ENCODE measurements around the gene RGS6.
"Not testable (repeated sequence)": the region's sequence is repeated elsewhere in the genome, so short reads cannot be mapped to it uniquely, and the experiment has no call there.

The RGS6 gene

DNA sequence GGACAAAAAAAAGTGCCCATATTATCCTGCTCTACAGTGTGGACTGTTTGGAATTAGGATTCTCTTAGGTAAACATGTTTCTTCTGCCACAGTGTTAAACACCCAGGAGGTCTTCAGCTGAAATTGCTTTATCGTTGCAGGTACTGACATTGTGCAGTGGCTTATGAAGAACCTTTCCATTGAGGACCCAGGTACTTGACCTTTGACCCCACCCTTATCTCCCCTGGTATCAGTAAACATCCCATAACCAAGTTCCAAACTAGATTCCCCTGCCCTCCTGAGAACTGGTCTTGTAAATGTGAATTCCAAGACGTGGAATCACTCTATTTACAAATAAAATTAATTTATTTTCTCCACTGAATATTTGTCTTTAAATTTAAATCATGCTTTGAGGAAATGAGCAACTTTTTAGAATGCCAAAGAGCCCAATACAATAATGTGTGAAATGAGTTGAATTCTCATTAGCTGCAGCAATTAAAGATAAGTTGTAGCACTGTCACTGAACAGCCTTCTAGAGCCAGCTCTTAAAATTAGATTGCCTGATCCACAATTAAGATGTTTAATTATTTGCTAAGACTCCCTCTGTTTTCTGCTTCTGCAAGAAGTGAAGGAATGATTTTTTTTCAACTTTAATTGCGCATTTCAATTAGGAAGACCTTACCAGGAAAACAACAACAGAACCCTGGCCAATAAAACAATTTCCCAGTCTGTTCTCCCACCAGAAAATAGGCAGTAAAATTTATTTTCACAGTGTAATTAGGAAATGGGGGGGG lies 522.3 kb downstream of the RGS6 start:
- no peak for DNase-seq (ENCODE audit: low read depth)

GRCh38 chr14:72457641-72458040 lies 525.4 kb downstream of the RGS6 start:
- no peak for DNase-seq (ENCODE audit: low read depth)

- DNase-seq (ENCODE audit: low read depth): no peak
These were observed 529.8 kb downstream of the RGS6 start for GRCh38 chr14:72462056-72462455.

- no peak for DNase-seq (ENCODE audit: low read depth)
These were observed 531.1 kb downstream of the RGS6 start for GRCh38 chr14:72463291-72463866.

DNA sequence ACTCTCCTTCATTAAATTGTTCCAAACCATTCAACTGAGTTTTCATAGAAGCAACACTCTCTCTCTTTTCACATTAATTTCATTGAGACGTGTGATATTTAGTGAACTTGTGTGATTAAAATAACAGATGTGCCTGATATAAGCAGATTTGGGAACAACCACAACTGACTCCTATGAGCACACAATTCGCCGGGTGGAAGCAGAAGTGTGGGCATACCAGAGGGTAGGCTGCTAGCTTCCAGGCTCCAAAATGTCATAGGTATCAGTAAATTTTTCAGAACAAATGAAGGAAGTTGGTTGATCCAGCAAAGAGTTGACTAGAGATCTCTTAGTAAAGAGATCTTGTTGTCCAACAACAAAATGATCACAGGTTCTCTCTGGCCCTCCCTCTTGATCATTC lies 532.0 kb downstream of the RGS6 start:
- DNase-seq (ENCODE audit: low read depth): no peak

- DNase-seq (ENCODE audit: low read depth): no peak
These were observed 534.1 kb downstream of the RGS6 start for GRCh38 chr14:72466325-72466724.

DNA sequence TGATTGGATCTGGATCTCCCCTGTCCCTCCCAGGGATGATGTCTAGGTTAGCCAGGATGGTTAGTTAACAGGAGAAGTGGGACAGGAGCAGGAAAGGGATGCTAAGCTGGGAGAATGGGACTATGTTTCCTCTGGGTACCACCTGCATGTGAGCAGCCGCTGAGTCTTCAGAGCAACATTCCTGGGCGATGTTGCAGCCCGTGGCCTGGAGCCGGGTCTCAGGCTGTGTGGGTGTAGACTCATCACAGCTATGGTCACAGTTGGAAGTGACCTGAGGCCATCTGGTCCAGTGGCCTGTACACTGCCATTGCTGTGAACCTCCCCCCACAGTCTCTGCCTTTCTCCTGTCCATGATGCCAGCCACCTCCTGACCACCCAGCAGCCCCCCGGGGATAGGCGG lies 539.1 kb downstream of the RGS6 start:
- DNase-seq (ENCODE audit: low read depth): no peak

DNA sequence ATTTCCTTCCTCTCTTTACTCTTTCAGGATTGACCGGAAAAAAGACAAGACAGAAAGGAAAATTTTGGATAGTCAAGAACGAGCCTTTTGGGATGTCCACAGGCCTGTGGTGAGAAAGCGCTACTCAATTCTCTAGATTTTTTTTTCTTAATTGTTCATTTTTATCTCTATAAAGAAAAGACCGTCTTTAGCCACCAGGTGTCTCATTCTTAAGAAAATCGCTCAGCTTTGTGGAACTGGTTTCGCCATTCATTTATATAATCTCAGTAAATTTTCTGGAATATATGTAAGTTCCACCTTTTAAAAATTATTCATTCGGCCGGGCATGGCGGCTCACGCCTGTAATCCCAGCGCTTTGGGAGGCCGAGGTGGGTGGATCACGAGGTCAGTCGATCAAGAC lies 540.6 kb downstream of the RGS6 start:
- no peak for DNase-seq (ENCODE audit: low read depth)

DNA sequence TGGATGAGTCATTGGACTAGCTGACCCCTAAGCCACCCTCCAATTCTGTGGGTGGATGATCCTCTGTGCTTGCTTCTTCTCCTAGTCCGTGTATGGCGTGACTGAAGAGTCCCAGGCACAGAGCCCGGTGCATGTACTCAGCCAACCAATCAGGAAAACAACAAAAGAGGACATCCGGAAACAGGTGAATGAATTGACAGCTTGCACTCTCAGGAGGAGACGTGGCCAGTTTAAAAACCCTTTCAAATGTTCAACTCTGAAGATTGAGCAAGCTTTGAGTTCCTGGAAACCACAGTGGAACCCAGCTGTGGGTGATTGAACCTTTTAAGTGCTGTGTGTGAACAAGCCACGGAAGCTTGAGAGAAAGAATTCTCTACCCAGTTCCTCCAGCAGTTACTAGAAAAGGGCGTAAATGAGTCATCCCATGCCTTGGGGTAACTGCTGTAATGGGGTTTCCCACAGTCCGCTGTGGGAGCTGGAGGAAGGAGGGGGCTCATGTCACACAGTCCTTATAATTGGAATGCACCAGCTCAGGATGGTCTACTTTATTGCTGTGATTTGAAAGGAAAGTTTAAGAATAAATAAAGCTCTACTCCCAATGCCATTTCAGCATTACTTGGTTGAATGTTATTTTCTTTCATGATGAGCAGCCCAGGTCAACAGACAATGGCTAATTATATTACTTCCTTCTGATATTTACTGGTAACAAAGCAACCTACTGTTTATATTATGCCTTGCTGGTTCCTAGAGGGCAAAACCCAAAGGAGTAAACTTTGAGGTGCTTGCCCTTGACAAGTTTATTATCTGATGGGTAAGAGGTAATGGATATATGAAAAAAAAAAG lies 544.6 kb downstream of the RGS6 start:
- DNase-seq (ENCODE audit: low read depth): peak; percentile 30

GRCh38 chr14:72477578-72477977 lies 545.3 kb downstream of the RGS6 start:
- DNase-seq (ENCODE audit: low read depth): not testable (repeated sequence)

DNA sequence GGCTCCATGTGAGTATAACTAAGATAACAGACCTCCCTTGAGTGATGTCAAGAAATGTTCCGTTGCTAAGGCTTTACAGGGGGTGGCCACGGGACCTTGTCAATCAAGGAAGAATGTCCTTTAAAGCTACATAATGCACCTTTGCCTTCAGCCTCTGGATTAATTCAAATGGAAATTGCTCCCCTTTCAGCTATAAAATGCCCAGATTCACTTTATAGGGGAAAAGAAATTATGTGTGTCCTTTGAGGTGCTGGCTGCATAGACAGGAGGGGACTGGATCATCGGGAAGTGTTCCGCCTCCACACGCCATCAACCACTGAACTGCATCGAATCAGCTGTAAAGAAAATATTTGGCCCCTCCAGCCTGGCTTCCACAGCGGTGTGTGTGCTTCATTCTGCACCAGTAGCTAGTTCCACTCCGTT lies 546.3 kb downstream of the RGS6 start:
- DNase-seq (ENCODE audit: low read depth): no peak

- DNase-seq (ENCODE audit: low read depth): no peak
These were observed 547.3 kb downstream of the RGS6 start for GRCh38 chr14:72479461-72479931.

DNA sequence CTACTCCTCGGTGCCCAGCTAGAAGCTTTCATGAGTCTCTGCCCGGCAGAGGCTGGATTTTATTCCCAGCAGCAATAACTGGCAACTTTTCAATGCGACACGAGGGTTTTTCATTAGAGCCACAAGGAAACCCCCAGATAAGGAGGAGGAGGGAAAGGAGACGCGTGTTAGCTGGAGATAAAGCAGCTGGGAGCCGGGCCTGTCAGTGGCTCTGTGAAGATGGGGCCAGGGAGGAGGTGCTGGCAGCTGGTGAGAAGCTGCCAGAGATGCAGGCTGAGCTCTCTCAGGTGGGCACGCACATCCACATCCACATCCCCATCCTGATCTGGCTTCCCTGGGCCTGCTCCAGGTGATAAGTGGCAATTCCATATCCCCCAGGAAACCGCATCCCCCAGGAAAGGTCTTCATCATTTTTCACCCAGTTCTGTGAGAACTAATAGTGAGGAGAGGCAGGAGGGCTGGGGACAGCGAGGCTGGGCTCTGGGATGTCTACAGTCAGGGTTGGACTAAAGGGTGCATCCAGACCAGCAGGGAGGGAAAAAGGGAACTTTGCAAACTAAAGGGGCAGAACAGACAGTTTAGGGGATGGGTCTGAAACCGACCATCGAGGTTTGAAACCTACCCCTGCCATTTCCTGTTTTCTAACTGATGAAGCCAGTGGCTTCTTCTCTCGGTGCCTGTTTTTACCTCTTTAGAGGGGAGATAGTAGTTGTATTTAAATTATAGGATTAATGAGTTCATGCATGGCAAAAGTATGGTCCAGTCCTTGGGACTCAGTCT lies 548.4 kb downstream of the RGS6 start:
- DNase-seq (ENCODE audit: low read depth): no peak

DNA sequence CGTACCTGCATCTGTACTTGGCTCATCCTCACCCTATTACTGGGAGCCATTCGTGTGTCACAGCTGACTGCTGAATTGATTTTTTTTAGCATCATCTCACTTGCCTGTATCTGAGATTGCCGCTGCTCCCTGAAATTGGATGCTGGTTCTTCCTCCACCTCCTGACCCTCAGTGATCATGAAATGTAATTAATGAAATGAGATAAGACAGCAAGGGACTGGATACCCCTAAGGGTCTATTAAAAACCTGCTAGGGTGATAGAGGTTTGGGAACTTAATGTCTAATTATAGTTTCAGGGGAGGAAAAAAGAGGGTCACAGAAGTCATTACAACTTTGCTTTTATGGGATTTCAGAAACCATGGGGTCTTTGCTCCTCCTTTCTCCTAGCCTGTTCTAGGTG lies 551.1 kb downstream of the RGS6 start:
- no peak for DNase-seq (ENCODE audit: low read depth)

DNA sequence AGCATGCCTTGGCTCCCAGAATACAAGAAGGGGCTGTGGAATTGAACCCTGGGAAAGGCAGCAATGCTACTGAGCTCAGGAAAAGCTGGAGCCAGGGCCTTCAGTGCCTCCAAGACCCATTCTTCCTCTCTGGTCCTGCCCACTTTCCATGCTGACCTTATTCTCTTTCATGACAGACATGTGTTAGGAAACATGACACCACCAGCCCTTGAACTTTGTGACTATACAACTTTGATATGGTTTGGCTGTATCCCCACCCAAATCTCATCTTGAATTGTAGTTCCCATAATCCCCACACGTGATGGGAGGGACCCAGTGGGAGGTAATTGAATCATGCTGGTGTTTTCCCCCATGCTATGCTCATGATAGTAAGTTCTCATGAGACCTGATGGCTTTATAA lies 553.5 kb downstream of the RGS6 start:
- no peak for DNase-seq (ENCODE audit: low read depth)

GRCh38 chr14:72488514-72488913 lies 556.3 kb downstream of the RGS6 start:
- no peak for DNase-seq (ENCODE audit: low read depth)

GRCh38 chr14:72492196-72492595 lies 560.0 kb downstream of the RGS6 start:
- no peak for DNase-seq (ENCODE audit: low read depth)

DNA sequence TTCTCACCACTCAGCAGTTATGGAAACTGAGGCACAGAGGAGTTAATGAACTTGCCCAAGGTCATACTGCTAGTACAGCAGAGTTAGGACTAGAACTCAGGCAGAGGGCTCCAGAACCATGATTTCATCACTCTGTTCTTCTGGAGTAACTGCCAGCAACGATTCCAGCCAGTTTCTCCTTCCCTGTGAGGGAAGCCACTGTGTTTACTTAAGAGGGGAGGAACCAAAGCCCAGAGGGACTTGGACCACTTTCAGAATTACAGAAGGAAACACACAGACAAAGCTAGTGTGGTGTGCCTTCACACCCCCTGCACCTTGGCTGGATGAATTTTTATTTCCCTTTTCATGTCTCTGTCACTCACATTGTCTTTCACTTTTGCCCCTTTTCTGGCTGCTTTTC lies 563.4 kb downstream of the RGS6 start:
- no peak for DNase-seq (ENCODE audit: low read depth)

DNA sequence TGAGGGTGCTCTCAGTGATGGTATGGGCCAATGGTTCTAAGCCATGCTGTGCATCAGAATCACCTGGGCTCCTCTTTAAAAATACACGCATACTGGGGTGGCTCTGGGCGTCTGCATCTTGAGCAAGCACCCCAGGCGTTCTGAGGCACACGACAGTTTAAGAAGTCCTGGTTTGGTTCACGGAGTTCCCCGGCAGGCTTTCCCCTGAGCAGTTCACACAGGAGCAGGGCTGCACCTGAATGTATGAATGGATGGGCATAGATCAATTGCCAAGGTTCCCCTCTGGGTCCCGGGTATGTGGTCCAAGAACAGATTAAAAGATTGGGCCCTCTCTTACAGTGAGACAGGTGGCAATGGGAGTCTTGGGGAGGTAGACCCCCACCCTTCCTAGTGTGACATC lies 566.4 kb downstream of the RGS6 start:
- no peak for DNase-seq (ENCODE audit: low read depth)

- DNase-seq (ENCODE audit: low read depth): no peak
These were observed 567.5 kb downstream of the RGS6 start for GRCh38 chr14:72499746-72500145.

DNA sequence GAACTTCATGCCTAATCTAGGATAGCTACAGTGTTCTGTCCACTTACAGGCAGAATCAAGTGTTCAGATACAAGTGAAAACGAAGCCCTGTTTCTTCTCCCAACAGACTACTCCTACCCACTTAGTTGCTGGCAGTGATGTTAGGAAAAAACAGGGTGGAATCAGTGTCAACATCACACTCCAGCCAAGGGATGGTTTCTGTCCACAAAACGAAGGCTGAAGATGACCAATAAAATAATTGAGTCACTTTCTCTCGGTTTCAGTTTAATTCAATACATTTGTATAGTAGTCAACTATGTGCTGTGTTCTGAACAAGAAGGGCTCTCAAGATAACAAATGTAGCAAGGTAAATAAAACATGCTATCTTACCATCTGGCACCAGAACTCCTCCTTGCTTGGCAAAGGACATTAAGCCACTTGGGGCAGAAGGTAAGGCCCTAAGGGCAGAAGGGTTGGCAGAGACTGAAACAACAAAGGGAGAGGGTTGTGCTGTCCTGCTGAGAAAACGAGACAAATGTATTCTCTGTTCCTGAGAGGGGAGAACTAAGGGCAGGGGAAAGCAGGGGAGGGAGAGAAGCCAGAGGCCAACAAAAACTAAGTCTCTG lies 568.1 kb downstream of the RGS6 start:
- no peak for DNase-seq (ENCODE audit: low read depth)

DNA sequence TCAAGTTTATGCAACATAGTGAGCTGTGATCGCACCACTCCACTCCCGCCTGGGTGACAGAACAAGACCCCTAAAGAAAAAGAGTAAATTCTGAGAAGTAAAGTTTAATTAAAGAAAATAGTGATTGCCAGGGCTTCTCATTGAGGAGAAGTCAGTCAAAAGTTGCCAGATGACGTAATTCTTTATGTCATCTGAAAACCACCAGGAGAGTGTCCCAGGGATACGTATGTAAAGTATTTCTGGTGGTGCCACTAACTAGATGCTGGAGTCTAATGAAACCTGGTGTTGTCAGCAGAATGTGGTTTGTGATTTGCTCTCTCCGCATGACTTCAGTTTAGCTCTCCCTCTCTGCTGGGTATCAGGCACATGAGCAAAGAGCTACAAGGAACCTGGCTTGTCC lies 569.2 kb downstream of the RGS6 start:
- no peak for DNase-seq (ENCODE audit: low read depth)

Data from stimulated activated CD8-positive, alpha-beta memory T cell treated with anti-CD3 and anti-CD28 coated beads, Interleukin-12 subunit alpha, Interleukin-12 subunit beta, amount 100 ng/mL, for 1 hour (primary cell).